Mesenchymal stem cell (in vitro differentiated cells and primary cell): ENCODE measurements around the gene GANC.

ENCODE experiments used
- DNase-seq: peaks from one replicate; pipeline ENCODE4 v3.0.0-alpha.2; 2013
- H2AFZ ChIP-seq: one replicate; pipeline ENCODE4 v1.6.1; 2013; ENCODE audit warnings: low read depth, mild to moderate bottlenecking, control low read depth, inconsistent platforms, low read length, moderate library complexity
- H2AK5ac ChIP-seq: 2 replicates; pipeline ENCODE4 v1.6.1; 2013; ENCODE audit warnings: low read length, moderate library complexity, mild to moderate bottlenecking, inconsistent platforms; ENCODE audit not compliant: severe bottlenecking
- H2BK120ac ChIP-seq: one replicate; pipeline ENCODE4 v1.6.1; 2013; ENCODE audit warnings: low read depth, mild to moderate bottlenecking, inconsistent platforms, low read length, moderate library complexity
- H2BK12ac ChIP-seq, 2 experiments: one replicate each; pipeline ENCODE4 v1.6.1; 2013; ENCODE audit warnings: inconsistent platforms in 2 of 2, low read length in 2 of 2, mild to moderate bottlenecking in 2 of 2, moderate library complexity in 2 of 2, control low read depth in 1 of 2
- H2BK15ac ChIP-seq: one replicate; pipeline ENCODE4 v1.6.1; 2013; ENCODE audit warnings: mild to moderate bottlenecking, low read depth, inconsistent platforms; ENCODE audit not compliant: poor library complexity, severe bottlenecking
- H2BK5ac ChIP-seq: 2 replicates; pipeline ENCODE4 v1.6.1; 2013; ENCODE audit warnings: low read depth, mild to moderate bottlenecking, low read length, control low read depth, inconsistent platforms; ENCODE audit not compliant: poor library complexity, severe bottlenecking
- H3K14ac ChIP-seq, 2 experiments: one replicate each; pipeline ENCODE4 v1.6.1; 2013; ENCODE audit warnings: inconsistent platforms in 2 of 2, low read length in 2 of 2, control low read depth in 1 of 2, mild to moderate bottlenecking in 1 of 2, moderate library complexity in 1 of 2
- H3K18ac ChIP-seq, 2 experiments: one replicate each; pipeline ENCODE4 v1.6.1; 2013; ENCODE audit warnings: inconsistent platforms in 2 of 2, low read length in 2 of 2, control low read depth in 1 of 2, low read depth in 1 of 2, mild to moderate bottlenecking in 1 of 2
- H3K23ac ChIP-seq, 2 experiments: one replicate each; pipeline ENCODE4 v1.6.1; 2013; ENCODE audit warnings: inconsistent platforms in 2 of 2, low read length in 2 of 2, mild to moderate bottlenecking in 2 of 2, moderate library complexity in 2 of 2, control low read depth in 1 of 2
- H3K27ac ChIP-seq: 2 replicates; pipeline ENCODE4 v1.5.1; 2013; ENCODE audit warnings: mild to moderate bottlenecking, moderate library complexity, low read length, control low read depth, inconsistent platforms; ENCODE audit not compliant: poor library complexity, severe bottlenecking
- H3K27me3 ChIP-seq, 2 experiments: 2 replicates each; pipeline versions ENCODE4 v1.6.1 to v1.7.0; 2013; ENCODE audit warnings: low read length in 2 of 2, mild to moderate bottlenecking in 2 of 2, moderate library complexity in 2 of 2, control low read depth in 1 of 2, inconsistent platforms in 1 of 2; ENCODE audit not compliant: control insufficient read depth in 1 of 2, insufficient read depth in 1 of 2
- H3K36me3 ChIP-seq, 2 experiments: 2 replicates each; pipeline versions ENCODE4 v1.6.1 to v1.7.0; 2013; ENCODE audit warnings: low read length in 2 of 2, control low read depth in 1 of 2, inconsistent platforms in 1 of 2, low read depth in 1 of 2, mild to moderate bottlenecking in 1 of 2; ENCODE audit not compliant: insufficient read depth in 2 of 2, control insufficient read depth in 1 of 2
- H3K4ac ChIP-seq, 2 experiments: one replicate each; pipeline ENCODE4 v1.6.1; 2013; ENCODE audit warnings: inconsistent platforms in 2 of 2, low read length in 2 of 2, mild to moderate bottlenecking in 2 of 2, moderate library complexity in 2 of 2, control low read depth in 1 of 2, low read depth in 1 of 2
- H3K4me1 ChIP-seq: 2 replicates; pipeline ENCODE4 v1.6.1; 2013; ENCODE audit warnings: low read depth, low read length, control low read depth; ENCODE audit not compliant: control insufficient read depth, insufficient read depth
- H3K4me2 ChIP-seq: 2 replicates; pipeline ENCODE4 v1.6.1; 2013; ENCODE audit warnings: low read length, mild to moderate bottlenecking, inconsistent platforms; ENCODE audit not compliant: poor library complexity, severe bottlenecking
- H3K4me3 ChIP-seq, 2 experiments: 2 replicates each; pipeline versions ENCODE4 v1.5.1 to v1.7.0; 2013; ENCODE audit warnings: low read length in 2 of 2, mild to moderate bottlenecking in 2 of 2, control low read depth in 1 of 2, low read depth in 1 of 2; ENCODE audit not compliant: insufficient read depth in 1 of 2
- H3K79me1 ChIP-seq: replicated peaks from 2 replicates; pipeline ENCODE4 v1.6.1; 2013; ENCODE audit warnings: mild to moderate bottlenecking, control low read depth, low read length, inconsistent platforms; ENCODE audit not compliant: poor library complexity, severe bottlenecking
- H3K9ac ChIP-seq: 2 replicates; pipeline ENCODE4 v1.7.0; 2013; ENCODE audit warnings: mild to moderate bottlenecking, low read length, moderate library complexity
- H3K9me3 ChIP-seq: 2 replicates; pipeline ENCODE4 v1.7.0; 2013; ENCODE audit warnings: mild to moderate bottlenecking, low read length; ENCODE audit not compliant: control insufficient read depth
- H4K8ac ChIP-seq: one replicate; pipeline ENCODE4 v1.6.1; 2013; ENCODE audit warnings: inconsistent platforms, mild to moderate bottlenecking, low read length, moderate library complexity
- H4K91ac ChIP-seq: one replicate; pipeline ENCODE4 v1.6.1; 2013; ENCODE audit warnings: mild to moderate bottlenecking, low read length, inconsistent platforms
- WGBS: methylation state at CpG from one replicate; pipeline ENCODE4 v1.1.7; 2013; ENCODE audit warnings: mixed read lengths; 5-methylcytosine and 5-hydroxymethylcytosine counted together

GANC gene

DNA sequence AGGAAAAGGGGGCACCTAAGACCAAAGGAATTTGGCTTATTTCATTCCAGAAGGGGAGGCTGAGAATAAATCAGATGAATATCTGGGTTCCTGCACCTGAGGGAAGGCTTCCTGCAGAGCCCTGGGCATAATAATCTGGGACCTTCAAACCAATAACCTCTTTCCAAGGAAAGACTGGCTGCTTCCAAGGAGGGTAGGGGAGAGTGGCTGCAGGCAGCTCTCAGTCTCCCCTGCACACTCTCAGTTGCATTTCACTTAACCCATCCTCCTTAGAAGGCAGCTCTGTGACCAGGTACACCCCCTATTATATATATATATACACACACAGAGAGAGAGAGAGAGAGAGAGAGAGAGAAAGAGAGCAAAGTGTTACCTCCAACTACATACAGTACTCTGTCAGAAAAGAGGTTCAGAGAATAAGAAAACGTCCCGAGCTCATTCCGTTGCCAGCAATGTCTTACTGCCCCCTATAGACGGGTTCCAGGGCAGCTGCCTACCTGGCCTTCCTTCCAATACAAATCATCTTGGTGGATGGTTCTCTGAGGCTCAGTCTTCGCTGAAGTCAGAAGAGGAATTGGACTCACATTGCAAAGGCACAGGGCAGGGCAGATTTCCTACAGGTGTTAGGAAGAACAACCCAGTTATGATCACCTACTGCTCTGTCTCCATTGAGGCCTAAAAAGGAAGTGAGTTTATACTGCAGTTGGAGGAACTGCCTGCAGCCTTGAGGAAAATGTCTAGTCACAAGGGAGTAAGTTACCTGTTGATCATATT lies 112.4 kb downstream of the GANC start:
- Histone ChIP-seq H2AFZ (peak overlapping the region; percentile 49), H2BK15ac (no peak overlapping the region), H3K23ac (no peak overlapping the region), H4K8ac (peak overlapping the region; percentile 93), H3K9me3 (no peaks in the 10 kb centered on the region), H3K4me1 (no peaks in the 10 kb centered on the region), H3K36me3 (peaks cover 0 to 29% of the 10 kb centered on the region in 2 experiments), H3K18ac (peak overlapping the region; percentile 75 to 90), H2BK12ac (peak overlapping the region; percentile 44 to 84), H3K4ac (peak overlapping the region; percentile 29 to 81), H2BK5ac (no peak overlapping the region), H3K4me2 (no peak overlapping the region), H3K14ac (no peak overlapping the region), H3K4me3 (no peak overlapping the region), H3K9ac (no peak overlapping the region), H3K27ac (no peak overlapping the region), H4K91ac (no peak overlapping the region), H3K79me1 (no peaks in the 10 kb centered on the region), H3K27me3 (peaks cover 0 to 3% of the 10 kb centered on the region in 2 experiments), H2AK5ac (no peak overlapping the region), H2BK120ac (no peak overlapping the region)
- DNase-seq = peak; percentile 58
- WGBS = 32% methylated on average over 5 of the region's 5 CpGs

DNA sequence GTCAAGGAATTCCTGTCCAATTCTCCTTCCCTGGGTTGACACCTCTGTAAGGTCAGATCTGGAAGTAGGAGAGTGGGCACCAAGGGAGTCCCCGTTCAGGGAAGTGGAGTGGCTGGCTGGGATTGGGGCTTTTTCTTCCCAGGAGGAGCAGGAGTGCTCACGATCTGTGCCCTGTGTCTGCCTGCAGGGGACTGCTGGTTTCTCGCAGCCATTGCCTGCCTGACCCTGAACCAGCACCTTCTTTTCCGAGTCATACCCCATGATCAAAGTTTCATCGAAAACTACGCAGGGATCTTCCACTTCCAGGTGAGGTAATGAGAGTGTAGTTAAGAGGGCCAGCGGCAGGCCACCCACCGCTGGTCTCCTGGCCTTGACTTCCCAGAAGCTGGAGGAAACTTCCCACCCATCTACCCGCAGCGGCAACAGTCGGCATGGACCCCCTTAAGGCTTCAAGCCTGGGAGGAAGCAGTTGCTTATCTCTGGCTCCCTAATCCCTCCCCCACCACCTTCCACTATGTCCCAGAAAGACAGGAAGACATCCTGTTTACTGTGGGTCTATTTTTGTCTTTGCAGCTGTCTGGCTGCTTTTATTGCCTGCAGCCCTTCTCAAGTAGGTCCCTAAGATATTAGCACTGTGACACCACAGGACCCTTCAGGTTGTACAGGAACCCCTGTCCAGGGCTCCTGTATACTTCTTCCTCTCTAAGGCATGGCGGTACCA lies 113.1 kb downstream of the GANC start:
- peak overlapping the region in 1 of 2 experiments; percentile 14 for H3K23ac ChIP-seq
- H4K8ac ChIP-seq = peak overlapping the region; percentile 93
- H3K14ac ChIP-seq = peak overlapping the region in 1 of 2 experiments; percentile 78
- H3K9me3 ChIP-seq = no peaks in the 10 kb centered on the region
- DNase-seq = peak; percentile 44
- no peak overlapping the region for H2AK5ac ChIP-seq
- no peak overlapping the region for H3K27ac ChIP-seq
- no peak overlapping the region for H3K4me3 ChIP-seq
- H2BK12ac ChIP-seq = peak overlapping the region; percentile 80 to 84
- H2BK15ac ChIP-seq = peak overlapping the region; percentile 71
- peaks cover 0 to 3% of the 10 kb centered on the region in 2 experiments for H3K27me3 ChIP-seq
- H2BK5ac ChIP-seq = no peak overlapping the region
- peak overlapping the region; percentile 71 for H4K91ac ChIP-seq
- peaks cover 0 to 29% of the 10 kb centered on the region in 2 experiments for H3K36me3 ChIP-seq
- peak overlapping the region; percentile 57 to 81 for H3K4ac ChIP-seq
- 58% methylated on average over 11 of the region's 12 CpGs for WGBS
- H3K79me1 ChIP-seq = no peaks in the 10 kb centered on the region
- peak overlapping the region; percentile 49 for H2AFZ ChIP-seq
- peak overlapping the region; percentile 80 for H2BK120ac ChIP-seq
- no peak overlapping the region for H3K4me2 ChIP-seq
- H3K4me1 ChIP-seq = no peaks in the 10 kb centered on the region
- no peak overlapping the region for H3K9ac ChIP-seq
- H3K18ac ChIP-seq = peak overlapping the region; percentile 75 to 90

DNA sequence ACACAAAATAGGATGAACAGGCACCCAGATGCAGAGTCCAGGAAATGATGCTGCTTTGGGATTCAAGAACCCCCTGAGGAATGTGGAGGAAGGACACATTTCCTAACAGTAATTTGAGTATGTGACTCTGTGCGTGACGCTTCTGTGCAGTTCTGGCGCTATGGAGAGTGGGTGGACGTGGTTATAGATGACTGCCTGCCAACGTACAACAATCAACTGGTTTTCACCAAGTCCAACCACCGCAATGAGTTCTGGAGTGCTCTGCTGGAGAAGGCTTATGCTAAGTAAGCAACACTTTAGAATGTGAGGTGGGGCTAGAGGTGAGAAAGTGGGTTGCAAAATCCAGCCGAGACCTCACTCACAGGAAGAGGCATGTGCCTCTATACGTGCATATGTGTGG lies 114.6 kb downstream of the GANC start:
- Histone ChIP-seq H2BK5ac (no peak overlapping the region), H3K9me3 (no peaks in the 10 kb centered on the region), H3K4ac (no peak overlapping the region), H3K23ac (no peak overlapping the region), H3K4me3 (no peak overlapping the region), H4K8ac (no peak overlapping the region), H2AK5ac (no peak overlapping the region), H3K36me3 (peaks cover 0 to 29% of the 10 kb centered on the region in 2 experiments), H3K27me3 (peaks cover 0 to 3% of the 10 kb centered on the region in 2 experiments), H3K27ac (no peak overlapping the region), H3K18ac (no peak overlapping the region), H3K14ac (no peak overlapping the region), H3K4me2 (no peak overlapping the region), H2AFZ (no peak overlapping the region), H3K4me1 (peaks cover 2% of the 10 kb centered on the region), H2BK120ac (no peak overlapping the region), H2BK12ac (no peak overlapping the region), H3K79me1 (no peaks in the 10 kb centered on the region), H3K9ac (no peak overlapping the region), H2BK15ac (no peak overlapping the region), H4K91ac (no peak overlapping the region)
- WGBS = 92% methylated on average over 8 of the region's 8 CpGs
- no peak for DNase-seq

DNA sequence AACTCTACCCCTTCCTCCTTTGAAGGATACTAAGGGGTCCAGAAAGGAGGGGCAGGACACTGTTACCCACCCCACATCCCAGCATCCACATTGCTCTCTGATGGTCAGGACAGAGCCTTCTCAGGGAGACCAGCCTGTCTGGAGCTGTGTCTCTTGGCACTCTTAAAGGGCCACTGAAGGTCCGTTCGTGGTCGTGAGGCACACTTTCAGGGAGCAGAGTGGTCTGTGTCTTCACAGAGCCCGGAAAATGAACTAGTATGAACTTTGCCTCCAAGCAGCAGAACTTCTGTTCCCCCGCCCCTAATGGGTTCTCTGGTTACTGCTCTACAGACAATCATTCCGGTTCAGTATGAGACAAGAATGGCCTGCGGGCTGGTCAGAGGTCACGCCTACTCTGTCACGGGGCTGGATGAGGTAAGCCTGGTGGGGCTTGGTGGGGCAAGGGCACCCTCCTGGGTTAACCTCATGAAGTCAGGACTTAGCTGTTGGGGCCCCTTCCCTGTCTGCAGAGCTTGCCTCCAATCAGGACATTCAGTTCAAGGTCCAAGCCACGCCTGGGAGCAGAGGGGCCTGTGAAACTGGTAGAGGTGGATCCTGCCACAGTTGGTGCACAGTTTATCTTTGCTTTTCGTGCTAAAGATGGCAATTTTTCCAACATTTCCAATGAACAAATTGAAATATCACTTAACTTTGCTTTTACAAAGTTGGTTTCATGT lies 119.5 kb downstream of the GANC start:
- no peak for DNase-seq
- 92% methylated on average over 10 of the region's 11 CpGs for WGBS

More for the DNA sequence above, 119.5 kb downstream of the GANC start:
- Histone ChIP-seq H3K9ac (no peak overlapping the region), H3K14ac (no peak overlapping the region), H3K9me3 (no peaks in the 10 kb centered on the region), H2AK5ac (no peak overlapping the region), H3K27ac (no peak overlapping the region), H2BK5ac (no peak overlapping the region), H3K18ac (no peak overlapping the region), H4K8ac (no peak overlapping the region), H3K79me1 (no peaks in the 10 kb centered on the region), H2BK12ac (no peak overlapping the region), H3K27me3 (peaks cover 0 to 11% of the 10 kb centered on the region in 2 experiments), H3K36me3 (peaks cover 0 to 9% of the 10 kb centered on the region in 2 experiments), H3K23ac (no peak overlapping the region), H2BK15ac (no peak overlapping the region), H2AFZ (no peak overlapping the region), H4K91ac (no peak overlapping the region), H3K4me3 (no peak overlapping the region), H3K4ac (no peak overlapping the region), H3K4me2 (no peak overlapping the region), H3K4me1 (peaks cover 3% of the 10 kb centered on the region), H2BK120ac (no peak overlapping the region)
